SK-N-SH treated with all-trans-retinoic acid at 6 μM for 48 hours (cell line): Measurements from ENCODE around the gene ZNF831.

ENCODE experiments used
- ESRRG ChIP-seq: fragments of 250-450 bp; sonication (Bioruptor Pico); IDR thresholded peaks from 2 replicates; pipeline ENCODE4 v1.6.1; 2021; ENCODE audit warnings: mild to moderate bottlenecking
- GLIS3 ChIP-seq: fragments of 250-450 bp; sonication (Bioruptor Pico); IDR thresholded peaks from 2 replicates; pipeline ENCODE4 v1.5.0; 2020; ENCODE audit warnings: mild to moderate bottlenecking, moderate library complexity
- RARB ChIP-seq: fragments of 250-450 bp; sonication (Bioruptor Pico); IDR thresholded peaks from 2 replicates; pipeline ENCODE4 v1.8.0; 2021; ENCODE audit warnings: mild to moderate bottlenecking, moderate library complexity

DNA sequence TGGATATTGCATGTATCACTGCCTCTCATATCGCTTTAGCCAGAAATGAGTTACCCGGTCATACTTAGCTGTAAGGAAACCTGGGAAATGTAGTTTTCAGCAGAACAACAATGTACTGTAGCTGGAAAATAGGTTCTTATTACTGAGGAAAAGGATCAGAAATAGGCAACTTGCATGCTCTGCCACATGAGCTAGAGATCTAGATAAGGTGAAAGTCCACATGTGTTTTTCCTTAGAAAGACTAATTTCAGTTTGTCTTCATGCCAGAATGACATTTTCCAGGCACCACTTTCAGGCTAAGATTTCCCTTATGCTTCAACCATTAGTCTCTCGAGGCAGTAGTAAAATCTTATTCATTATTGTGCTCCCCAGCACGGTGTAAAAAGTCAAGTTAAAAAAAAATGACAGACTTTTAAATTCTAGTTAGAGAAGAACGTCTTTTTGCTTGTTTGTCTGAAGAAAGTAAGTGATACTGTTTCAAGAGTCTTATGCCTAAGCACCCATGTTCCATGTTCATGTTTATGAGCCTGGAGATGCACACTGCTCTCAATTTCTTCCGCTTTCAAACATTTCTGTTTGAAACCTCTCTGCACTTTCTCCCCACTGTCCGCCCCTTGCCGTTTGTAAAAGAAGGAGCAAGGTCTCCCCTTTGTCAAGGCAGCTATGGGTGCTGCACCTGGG is 67.6 kb downstream of the ZNF831 start:
- TF ChIP-seq RARB (CRISPR knock-in tag) = no peak
- no peak for TF ChIP-seq GLIS3
- no peak for TF ChIP-seq ESRRG
